Osteoblast (primary cell): ENCODE data around the gene VMP1. TPM values are rescaled to one million over a fixed set of nuclear protein-coding genes. Genes with fewer than 3 reads are reported as not detected.

ENCODE experiments used
- DNase-seq: peaks from one replicate; pipeline ENCODE4 v3.0.0; 2011; ENCODE audit warnings: low spot score, mixed read lengths; ENCODE audit not compliant: insufficient read length; ENCODE audit errors: missing footprints
- H2AFZ ChIP-seq: 2 replicates; pipeline ENCODE4 v1.6.0; 2011; ENCODE audit warnings: mild to moderate bottlenecking, low read length
- H3K27ac ChIP-seq: 2 replicates; pipeline ENCODE4 v1.5.1; 2011; ENCODE audit warnings: mild to moderate bottlenecking, low read depth, low read length, moderate library complexity
- H3K27me3 ChIP-seq: 2 replicates; pipeline ENCODE4 v1.6.0; 2012; ENCODE audit warnings: mild to moderate bottlenecking, control low read depth, inconsistent platforms, low read length, moderate library complexity; ENCODE audit not compliant: insufficient read depth
- H3K36me3 ChIP-seq: 2 replicates; pipeline ENCODE4 v1.5.1; 2011; ENCODE audit warnings: mild to moderate bottlenecking, low read length, control low read depth, moderate library complexity; ENCODE audit not compliant: insufficient read depth
- H3K4me1 ChIP-seq: 2 replicates; pipeline ENCODE4 v1.5.1; 2011; ENCODE audit warnings: mild to moderate bottlenecking, low read length, control low read depth, moderate library complexity; ENCODE audit not compliant: insufficient read depth
- H3K4me2 ChIP-seq: 2 replicates; pipeline ENCODE4 v1.6.0; 2011; ENCODE audit warnings: mild to moderate bottlenecking, low read length; ENCODE audit not compliant: insufficient read depth
- H3K4me3 ChIP-seq: fragments of 200-600 bp; sonication (generic); 3 replicates; pipeline ENCODE4 v1.5.1; 2012; ENCODE audit warnings: mild to moderate bottlenecking, low read length, inconsistent platforms; ENCODE audit not compliant: insufficient read depth
- H3K79me2 ChIP-seq: 2 replicates; pipeline ENCODE4 v1.6.0; 2012; ENCODE audit warnings: mild to moderate bottlenecking, low read length, control low read depth, inconsistent platforms; ENCODE audit not compliant: insufficient read depth
- H3K9me3 ChIP-seq: 2 replicates; pipeline ENCODE4 v1.5.1; 2011; ENCODE audit warnings: low read depth, low read length, control low read depth
- H4K20me1 ChIP-seq: 2 replicates; pipeline ENCODE4 v1.6.0; 2012; ENCODE audit warnings: mild to moderate bottlenecking, low read length, control low read depth; ENCODE audit not compliant: insufficient read depth
- total RNA-seq: library from RNA; depleted of rRNA; stranded (reverse); fragments of >200 nt; gene quantifications from 2 replicates; pipeline ENCODE4 v1.2.3, GENCODE V29; 2012
- TF ChIP-seq, protein P1 (sequence below): IDR thresholded peaks from 2 replicates; pipeline ENCODE4 v1.5.1; 2011; ENCODE audit warnings: mild to moderate bottlenecking, low read depth, low read length, moderate library complexity; ENCODE audit errors: extremely low read depth

The VMP1 gene
- total RNA-seq, 1 donor, result 415 TPM

DNA sequence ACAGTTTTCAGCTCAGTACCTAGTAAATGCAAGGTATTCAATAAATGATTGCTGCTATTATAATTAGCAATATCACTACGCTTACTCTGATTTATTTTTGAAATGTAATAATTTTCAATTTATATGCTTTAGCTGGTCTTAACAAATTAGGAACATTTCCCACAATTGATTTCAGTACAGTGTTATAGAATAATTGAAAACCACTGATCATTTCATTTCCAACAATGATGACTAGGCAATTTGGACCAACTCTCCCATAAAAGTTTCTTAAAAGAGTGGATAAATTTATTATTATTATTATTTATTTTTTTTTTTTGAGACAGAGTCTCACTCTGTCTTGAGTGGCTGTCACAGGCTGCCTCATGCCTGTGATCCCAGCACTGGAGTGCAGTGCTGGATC, 41.1 kb downstream of the VMP1 start:
- H3K4me3 ChIP-seq, result no peak overlapping the region
- no peak overlapping the region for H3K4me2 ChIP-seq
- TF ChIP-seq, protein P1, sequence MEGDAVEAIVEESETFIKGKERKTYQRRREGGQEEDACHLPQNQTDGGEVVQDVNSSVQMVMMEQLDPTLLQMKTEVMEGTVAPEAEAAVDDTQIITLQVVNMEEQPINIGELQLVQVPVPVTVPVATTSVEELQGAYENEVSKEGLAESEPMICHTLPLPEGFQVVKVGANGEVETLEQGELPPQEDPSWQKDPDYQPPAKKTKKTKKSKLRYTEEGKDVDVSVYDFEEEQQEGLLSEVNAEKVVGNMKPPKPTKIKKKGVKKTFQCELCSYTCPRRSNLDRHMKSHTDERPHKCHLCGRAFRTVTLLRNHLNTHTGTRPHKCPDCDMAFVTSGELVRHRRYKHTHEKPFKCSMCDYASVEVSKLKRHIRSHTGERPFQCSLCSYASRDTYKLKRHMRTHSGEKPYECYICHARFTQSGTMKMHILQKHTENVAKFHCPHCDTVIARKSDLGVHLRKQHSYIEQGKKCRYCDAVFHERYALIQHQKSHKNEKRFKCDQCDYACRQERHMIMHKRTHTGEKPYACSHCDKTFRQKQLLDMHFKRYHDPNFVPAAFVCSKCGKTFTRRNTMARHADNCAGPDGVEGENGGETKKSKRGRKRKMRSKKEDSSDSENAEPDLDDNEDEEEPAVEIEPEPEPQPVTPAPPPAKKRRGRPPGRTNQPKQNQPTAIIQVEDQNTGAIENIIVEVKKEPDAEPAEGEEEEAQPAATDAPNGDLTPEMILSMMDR, result no peak
- H3K79me2 ChIP-seq, result peaks cover 12% of the 10 kb centered on the region
- H2AFZ ChIP-seq, result no peak overlapping the region
- no peaks in the 10 kb centered on the region for H3K36me3 ChIP-seq
- DNase-seq, result no peak
- H4K20me1 ChIP-seq, result no peaks in the 10 kb centered on the region
- no peak overlapping the region for H3K27ac ChIP-seq
- no peaks in the 10 kb centered on the region for H3K27me3 ChIP-seq
- H3K4me1 ChIP-seq, result peaks cover 13% of the 10 kb centered on the region
- H3K9me3 ChIP-seq, result no peaks in the 10 kb centered on the region

DNA sequence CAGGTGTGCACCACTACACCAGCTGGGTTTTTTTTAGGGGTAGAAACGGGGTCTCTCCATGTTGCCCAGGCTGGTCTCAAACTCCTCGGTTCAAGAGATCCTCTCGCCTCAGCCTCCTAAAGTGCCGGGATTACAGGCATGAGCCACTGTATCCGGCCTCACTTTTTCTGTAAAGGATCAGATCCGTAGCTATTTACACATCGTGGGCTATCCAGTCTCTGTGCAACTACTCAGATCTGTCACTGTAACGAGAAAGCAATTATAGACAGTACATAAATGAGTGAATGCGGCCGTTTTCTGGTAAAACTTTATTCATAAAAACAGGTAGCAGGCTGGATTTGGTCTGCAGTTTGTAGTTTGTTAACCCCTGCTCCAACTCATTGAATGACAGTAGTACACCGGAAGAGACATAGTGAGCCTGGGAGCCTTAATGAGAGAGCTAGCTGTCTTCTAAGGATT, 44.5 kb downstream of the VMP1 start:
- Histone ChIP-seq H3K4me2 (peak overlapping the region; percentile 1), H3K27ac (peak overlapping the region; percentile 99)

GRCh38 chr17:59752446-59752845, 45.0 kb downstream of the VMP1 start:
- Histone ChIP-seq H3K27ac (peak overlapping the region; percentile 99), H2AFZ (no peak overlapping the region), H3K4me3 (no peak overlapping the region), H3K79me2 (peaks cover 23% of the 10 kb centered on the region), H3K9me3 (no peaks in the 10 kb centered on the region), H3K36me3 (no peaks in the 10 kb centered on the region), H4K20me1 (no peaks in the 10 kb centered on the region), H3K4me1 (peaks cover 50% of the 10 kb centered on the region), H3K4me2 (peak overlapping the region; percentile 82), H3K27me3 (no peaks in the 10 kb centered on the region)
- TF ChIP-seq, protein P1, result no peak
- DNase-seq, result no peak

More for the DNA sequence above, 44.5 kb downstream of the VMP1 start:
- Histone ChIP-seq H4K20me1 (no peaks in the 10 kb centered on the region), H3K9me3 (no peaks in the 10 kb centered on the region), H3K27me3 (no peaks in the 10 kb centered on the region), H3K36me3 (no peaks in the 10 kb centered on the region), H3K4me3 (no peak overlapping the region), H2AFZ (no peak overlapping the region), H3K79me2 (peaks cover 23% of the 10 kb centered on the region), H3K4me1 (peaks cover 47% of the 10 kb centered on the region)
- TF ChIP-seq, protein P1, result no peak
- DNase-seq, result no peak

GRCh38 chr17:59752922-59753321, 45.5 kb downstream of the VMP1 start:
- Histone ChIP-seq H3K4me2 (peak overlapping the region; percentile 82), H3K79me2 (peaks cover 24% of the 10 kb centered on the region), H2AFZ (no peak overlapping the region), H3K9me3 (no peaks in the 10 kb centered on the region), H3K4me1 (peaks cover 52% of the 10 kb centered on the region), H3K4me3 (no peak overlapping the region), H3K36me3 (no peaks in the 10 kb centered on the region), H3K27me3 (no peaks in the 10 kb centered on the region), H4K20me1 (no peaks in the 10 kb centered on the region), H3K27ac (peak overlapping the region; percentile 99)
- TF ChIP-seq, protein P1, result no peak
- no peak for DNase-seq
